Trophoblast cell (in vitro differentiated cells and primary cell): ENCODE measurements around the gene GNGT1.

Source experiments
- DNase-seq, 2 donors: peaks; one replicate each; pipeline ENCODE4 v3.0.0-alpha.2; 2016
- H2AFZ ChIP-seq: 2 replicates; pipeline ENCODE4 v1.6.1; 2013; ENCODE audit warnings: low read length, moderate library complexity, mild to moderate bottlenecking; ENCODE audit not compliant: insufficient read depth, poor library complexity
- H2AK5ac ChIP-seq: 2 replicates; pipeline ENCODE4 v1.6.1; 2013; ENCODE audit warnings: mild to moderate bottlenecking, low read length
- H2BK120ac ChIP-seq: 2 replicates; pipeline ENCODE4 v1.6.1; 2013; ENCODE audit warnings: low read length, mild to moderate bottlenecking, moderate library complexity; ENCODE audit not compliant: insufficient read depth, poor library complexity
- H2BK12ac ChIP-seq: 2 replicates; pipeline ENCODE4 v1.6.1; 2013; ENCODE audit warnings: mild to moderate bottlenecking, low read length, moderate library complexity
- H2BK5ac ChIP-seq: 2 replicates; pipeline ENCODE4 v1.6.1; 2013; ENCODE audit warnings: low read length, low read depth, moderate library complexity, mild to moderate bottlenecking; ENCODE audit not compliant: poor library complexity
- H3K14ac ChIP-seq: 2 replicates; pipeline ENCODE4 v1.6.1; 2013; ENCODE audit warnings: mild to moderate bottlenecking, low read length
- H3K18ac ChIP-seq: 2 replicates; pipeline ENCODE4 v1.6.1; 2013; ENCODE audit warnings: mild to moderate bottlenecking, low read length
- H3K23ac ChIP-seq: 2 replicates; pipeline ENCODE4 v1.6.1; 2013; ENCODE audit warnings: low read length
- H3K27ac ChIP-seq: 2 replicates; pipeline ENCODE4 v1.5.1; 2013; ENCODE audit warnings: low read depth, mild to moderate bottlenecking, inconsistent platforms, low read length, moderate library complexity
- H3K27me3 ChIP-seq: 2 replicates; pipeline ENCODE4 v1.6.1; 2013; ENCODE audit warnings: inconsistent platforms, mild to moderate bottlenecking, low read length, moderate library complexity; ENCODE audit not compliant: insufficient read depth
- H3K36me3 ChIP-seq, 2 experiments: 1 replicate in 1 of 2; 2 replicates in 1 of 2; pipeline ENCODE4 v1.6.1; 2013; ENCODE audit warnings: low read length in 2 of 2, mild to moderate bottlenecking in 2 of 2, moderate library complexity in 1 of 2; ENCODE audit not compliant: insufficient read depth in 2 of 2, control insufficient read depth in 1 of 2
- H3K4ac ChIP-seq: 2 replicates; pipeline ENCODE4 v1.6.1; 2013; ENCODE audit warnings: low read depth, mild to moderate bottlenecking, low read length, moderate library complexity
- H3K4me1 ChIP-seq, 2 experiments: 1 replicate in 1 of 2; 2 replicates in 1 of 2; pipeline ENCODE4 v1.6.1; 2013; ENCODE audit warnings: low read length in 2 of 2, mild to moderate bottlenecking in 2 of 2, moderate library complexity in 1 of 2; ENCODE audit not compliant: insufficient read depth in 2 of 2, control insufficient read depth in 1 of 2
- H3K4me2 ChIP-seq: 2 replicates; pipeline ENCODE4 v1.6.1; 2013; ENCODE audit warnings: inconsistent platforms, mild to moderate bottlenecking, low read length, moderate library complexity
- H3K4me3 ChIP-seq: 2 replicates; pipeline ENCODE4 v1.5.1; 2013; ENCODE audit warnings: mild to moderate bottlenecking, low read depth, low read length, inconsistent platforms
- H3K79me1 ChIP-seq: one replicate; pipeline ENCODE4 v1.6.1; 2013; ENCODE audit warnings: low read length
- H3K79me2 ChIP-seq: 2 replicates; pipeline ENCODE4 v1.6.1; 2013; ENCODE audit warnings: low read length, mild to moderate bottlenecking; ENCODE audit not compliant: control insufficient read depth, insufficient read depth, poor library complexity
- H3K9ac ChIP-seq: 2 replicates; pipeline ENCODE4 v1.6.1; 2013; ENCODE audit warnings: mild to moderate bottlenecking, low read length
- H3K9me3 ChIP-seq: 2 replicates; pipeline ENCODE4 v1.6.1; 2013; ENCODE audit warnings: low read depth, mild to moderate bottlenecking, control low read depth, inconsistent platforms, low read length; ENCODE audit not compliant: insufficient read depth
- H4K12ac ChIP-seq: 2 replicates; pipeline ENCODE4 v1.6.1; 2013; ENCODE audit warnings: low read depth, mild to moderate bottlenecking, low read length, moderate library complexity
- H4K8ac ChIP-seq: 2 replicates; pipeline ENCODE4 v1.6.1; 2013; ENCODE audit warnings: low read depth, mild to moderate bottlenecking, low read length, moderate library complexity
- H4K91ac ChIP-seq: one replicate; pipeline ENCODE4 v1.6.1; 2013; ENCODE audit warnings: low read depth, mild to moderate bottlenecking, low read length, moderate library complexity
- whole genome bisulfite sequencing: extraction: QIAGEN DNeasy Blood & Tissue Kit; methylation state at CpG from one replicate; pipeline ENCODE4 v1.1.7; 2013; ENCODE audit warnings: missing lambda C conversion rate; ENCODE audit not compliant: insufficient read length, insufficient coverage; ENCODE audit errors: extremely low coverage; 5-methylcytosine and 5-hydroxymethylcytosine counted together

GNGT1 gene

DNA sequence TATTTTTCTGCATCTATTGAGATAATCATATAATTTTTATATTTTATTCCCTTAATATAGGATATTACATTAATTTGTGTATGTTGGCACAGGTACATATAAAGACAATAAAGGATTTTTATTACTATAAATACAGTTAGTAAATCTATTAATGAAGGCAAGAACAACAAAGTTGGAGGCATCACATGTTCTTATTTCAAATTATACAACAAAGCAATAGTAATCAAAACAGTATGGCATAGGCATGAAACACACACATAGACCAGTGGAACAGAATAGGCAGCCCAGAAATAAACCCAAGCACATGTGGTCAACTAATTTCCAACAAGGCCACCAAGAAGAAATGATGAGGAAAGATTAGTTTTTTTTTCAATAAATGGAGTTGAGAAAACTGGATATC is 27.0 kb upstream of the GNGT1 start:
- H3K79me1 ChIP-seq = no peaks in the 10 kb centered on the region
- H3K23ac ChIP-seq = no peak overlapping the region
- no peaks in the 10 kb centered on the region for H3K79me2 ChIP-seq
- H3K18ac ChIP-seq = no peak overlapping the region
- no peak for DNase-seq
- no peak overlapping the region for H2AFZ ChIP-seq
- H4K91ac ChIP-seq = no peak overlapping the region
- no peak overlapping the region for H2BK5ac ChIP-seq
- H3K4me1 ChIP-seq = no peaks in the 10 kb centered on the region
- no peak overlapping the region for H3K4me2 ChIP-seq
- H2BK120ac ChIP-seq = no peak overlapping the region
- no peak overlapping the region for H3K4ac ChIP-seq
- H3K27ac ChIP-seq = no peak overlapping the region
- no peak overlapping the region for H4K12ac ChIP-seq
- H2AK5ac ChIP-seq = no peak overlapping the region
- H3K27me3 ChIP-seq = no peaks in the 10 kb centered on the region
- H3K4me3 ChIP-seq = no peak overlapping the region
- H3K9ac ChIP-seq = no peak overlapping the region
- no peak overlapping the region for H4K8ac ChIP-seq
- no peaks in the 10 kb centered on the region for H3K9me3 ChIP-seq
- H2BK12ac ChIP-seq = no peak overlapping the region
- H3K14ac ChIP-seq = no peak overlapping the region
- no peaks in the 10 kb centered on the region for H3K36me3 ChIP-seq

DNA sequence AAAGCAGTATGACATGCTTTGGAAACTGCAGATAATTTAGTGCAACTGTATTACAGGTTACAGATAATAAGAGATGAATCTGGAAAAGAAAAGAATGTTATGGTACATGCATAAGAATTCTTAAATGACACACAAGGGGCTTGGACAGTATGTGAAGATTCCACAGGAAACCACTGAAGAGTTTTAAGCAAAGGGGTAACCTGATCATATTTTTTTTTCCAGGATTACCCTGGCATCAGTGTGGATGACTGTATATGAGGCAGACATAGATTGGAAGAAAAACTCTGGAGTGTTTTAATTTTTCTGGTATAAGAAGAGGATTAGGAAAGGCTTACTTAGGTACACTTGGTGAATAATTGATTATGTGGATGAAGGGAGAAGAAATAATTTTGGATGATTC is 23.9 kb upstream of the GNGT1 start:
- H4K12ac ChIP-seq = no peak overlapping the region
- no peaks in the 10 kb centered on the region for H3K36me3 ChIP-seq
- H3K18ac ChIP-seq = no peak overlapping the region
- no peak for DNase-seq
- H3K4me3 ChIP-seq = no peak overlapping the region
- H3K23ac ChIP-seq = no peak overlapping the region
- no peak overlapping the region for H2AFZ ChIP-seq
- H3K14ac ChIP-seq = no peak overlapping the region
- H2BK12ac ChIP-seq = no peak overlapping the region
- H4K8ac ChIP-seq = no peak overlapping the region
- no peaks in the 10 kb centered on the region for H3K4me1 ChIP-seq
- no peak overlapping the region for H2AK5ac ChIP-seq
- H3K27ac ChIP-seq = no peak overlapping the region
- no peak overlapping the region for H2BK120ac ChIP-seq
- no peaks in the 10 kb centered on the region for H3K79me1 ChIP-seq
- H3K9me3 ChIP-seq = no peaks in the 10 kb centered on the region
- no peak overlapping the region for H3K4ac ChIP-seq
- no peak overlapping the region for H3K4me2 ChIP-seq
- no peaks in the 10 kb centered on the region for H3K79me2 ChIP-seq
- no peaks in the 10 kb centered on the region for H3K27me3 ChIP-seq
- no peak overlapping the region for H3K9ac ChIP-seq
- H4K91ac ChIP-seq = no peak overlapping the region
- no peak overlapping the region for H2BK5ac ChIP-seq

DNA sequence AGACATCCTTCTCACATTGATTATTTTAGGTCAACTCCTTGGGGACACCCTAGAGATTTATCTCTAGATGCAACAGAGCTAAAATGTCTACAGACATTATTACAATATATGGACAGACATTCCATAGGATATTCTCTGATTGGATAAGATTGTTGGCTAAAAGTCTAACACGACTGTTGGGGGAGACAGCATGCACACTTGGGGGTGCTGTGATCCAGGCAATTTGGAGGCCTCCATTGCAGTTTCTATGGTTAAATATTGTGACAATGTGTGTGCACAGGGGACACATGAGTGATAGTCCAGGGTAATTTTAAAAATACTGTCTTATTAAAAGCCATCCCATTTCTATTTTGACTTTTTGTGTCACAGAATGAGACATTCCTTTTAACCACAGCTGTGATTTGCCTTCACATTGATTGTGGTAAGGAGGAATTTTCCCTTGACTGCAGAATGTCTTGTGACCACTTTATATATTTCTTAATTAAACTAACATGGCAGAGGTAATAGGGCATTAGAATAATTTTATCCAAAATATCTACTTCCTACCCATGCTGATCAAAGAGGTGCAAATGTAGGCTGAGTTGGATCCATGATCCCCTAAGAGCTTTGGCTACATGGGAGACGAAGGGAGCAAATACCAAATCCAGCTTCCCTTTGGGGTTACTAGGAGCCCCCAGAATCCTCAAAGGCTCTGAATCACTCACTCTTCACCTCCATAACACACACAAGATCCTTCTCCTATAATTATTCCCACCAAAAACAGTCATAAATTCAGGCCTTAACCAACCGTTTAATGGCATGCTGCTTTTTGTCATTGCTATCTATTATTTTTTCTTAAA is 23.1 kb upstream of the GNGT1 start:
- no peak overlapping the region for H3K18ac ChIP-seq
- no peaks in the 10 kb centered on the region for H3K27me3 ChIP-seq
- H3K4me3 ChIP-seq = no peak overlapping the region
- no peak overlapping the region for H2AK5ac ChIP-seq
- no peaks in the 10 kb centered on the region for H3K9me3 ChIP-seq
- no peak overlapping the region for H3K4ac ChIP-seq
- no peak overlapping the region for H4K12ac ChIP-seq
- no peak overlapping the region for H2BK5ac ChIP-seq
- H3K4me2 ChIP-seq = no peak overlapping the region
- H3K79me1 ChIP-seq = no peaks in the 10 kb centered on the region
- no peak overlapping the region for H2AFZ ChIP-seq
- H3K79me2 ChIP-seq = no peaks in the 10 kb centered on the region
- no peak overlapping the region for H2BK12ac ChIP-seq
- DNase-seq = no peak
- H3K23ac ChIP-seq = no peak overlapping the region
- H4K8ac ChIP-seq = no peak overlapping the region
- no CpG with 5 or more reads among the region's 3 CpGs for WGBS
- no peak overlapping the region for H2BK120ac ChIP-seq
- no peak overlapping the region for H3K14ac ChIP-seq
- H3K9ac ChIP-seq = no peak overlapping the region
- H3K4me1 ChIP-seq = no peaks in the 10 kb centered on the region
- no peaks in the 10 kb centered on the region for H3K36me3 ChIP-seq
- H3K27ac ChIP-seq = no peak overlapping the region
- H4K91ac ChIP-seq = no peak overlapping the region

DNA sequence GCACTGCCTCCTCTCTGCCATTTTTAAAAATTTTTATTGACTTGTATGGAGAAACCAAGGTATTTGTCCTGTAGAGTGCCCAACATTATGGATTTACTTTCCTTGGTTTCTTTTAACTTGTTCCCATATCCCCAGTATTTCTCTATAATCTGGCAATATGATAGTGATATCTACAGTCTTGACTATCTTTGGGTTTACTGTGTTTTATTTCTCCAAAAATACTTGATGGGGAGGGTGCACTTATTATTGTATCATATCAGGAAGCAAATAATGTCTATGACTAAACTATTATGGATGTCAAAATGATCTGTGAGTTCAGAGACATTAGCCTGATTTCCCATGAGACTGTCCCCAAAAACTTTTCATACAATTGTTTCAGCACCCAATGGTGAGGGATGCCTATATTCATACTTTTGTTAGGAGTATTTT is 22.4 kb upstream of the GNGT1 start:
- Histone ChIP-seq H3K23ac (no peak overlapping the region), H3K4me3 (no peak overlapping the region), H3K18ac (no peak overlapping the region), H3K4me2 (no peak overlapping the region), H3K79me2 (no peaks in the 10 kb centered on the region), H2BK12ac (no peak overlapping the region), H3K36me3 (no peaks in the 10 kb centered on the region), H2BK5ac (no peak overlapping the region), H3K79me1 (no peaks in the 10 kb centered on the region), H2BK120ac (no peak overlapping the region), H2AK5ac (no peak overlapping the region), H4K12ac (no peak overlapping the region), H3K27ac (no peak overlapping the region), H4K91ac (no peak overlapping the region), H3K14ac (no peak overlapping the region), H3K27me3 (no peaks in the 10 kb centered on the region), H3K4ac (no peak overlapping the region), H3K9ac (no peak overlapping the region), H4K8ac (no peak overlapping the region), H3K4me1 (no peaks in the 10 kb centered on the region), H3K9me3 (no peaks in the 10 kb centered on the region), H2AFZ (no peak overlapping the region)
- DNase-seq = no peak
